Globus pallidus (tissue), 1 donor: ENCODE data around the gene TAOK2.

Experiments
- DNase-seq: peaks from one replicate; pipeline ENCODE4 v3.0.0-alpha.2; 2015; ENCODE audit warnings: low spot score

TAOK2 gene

DNA sequence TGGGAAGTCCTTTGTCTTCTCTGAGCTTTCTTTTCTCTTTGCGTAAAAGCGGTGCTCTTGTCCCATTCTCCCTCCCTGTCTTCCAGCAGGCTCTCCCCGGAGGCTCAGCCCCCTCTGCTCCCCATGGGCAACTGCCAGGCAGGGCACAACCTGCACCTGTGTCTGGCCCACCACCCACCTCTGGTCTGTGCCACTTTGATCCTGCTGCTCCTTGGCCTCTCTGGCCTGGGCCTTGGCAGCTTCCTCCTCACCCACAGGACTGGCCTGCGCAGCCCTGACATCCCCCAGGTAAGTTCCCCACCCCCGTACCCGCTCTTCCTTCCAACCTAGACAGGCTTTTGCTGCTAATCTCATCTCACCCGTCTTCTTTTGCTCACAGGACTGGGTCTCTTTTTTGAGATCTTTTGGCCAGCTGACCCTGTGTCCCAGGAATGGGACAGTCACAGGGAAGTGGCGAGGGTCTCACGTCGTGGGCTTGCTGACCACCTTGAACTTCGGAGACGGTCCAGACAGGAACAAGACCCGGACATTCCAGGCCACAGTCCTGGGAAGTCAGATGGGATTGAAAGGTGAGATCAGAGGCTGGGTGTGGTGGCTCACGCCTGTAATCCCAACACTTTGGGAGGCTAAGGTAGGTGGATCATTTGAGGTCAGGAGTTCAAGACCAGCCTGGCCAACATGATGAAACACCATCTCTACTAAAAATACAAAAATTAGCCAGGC lies 10.5 kb upstream of the TAOK2 start:
- DNase-seq, result no peak

DNA sequence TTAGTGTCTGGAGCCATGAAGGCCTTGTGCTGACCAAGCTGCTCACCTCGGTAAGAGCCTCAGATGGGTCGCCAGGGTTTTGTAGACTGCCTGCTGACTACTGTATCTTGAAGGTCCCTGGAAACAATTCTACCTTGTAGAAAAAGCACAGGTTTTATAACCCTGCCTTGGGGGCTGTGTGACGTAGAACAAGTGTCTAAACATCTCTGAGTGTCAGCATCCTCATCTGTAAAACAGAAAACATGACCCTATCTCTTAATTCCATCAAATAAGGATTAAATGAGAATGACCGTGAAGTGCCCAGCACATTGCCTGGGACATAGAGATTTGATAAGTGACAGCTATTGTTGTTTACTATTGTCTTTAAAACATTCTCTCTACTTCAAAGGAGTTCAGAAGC lies 5.5 kb upstream of the TAOK2 start:
- DNase-seq, result no peak

DNA sequence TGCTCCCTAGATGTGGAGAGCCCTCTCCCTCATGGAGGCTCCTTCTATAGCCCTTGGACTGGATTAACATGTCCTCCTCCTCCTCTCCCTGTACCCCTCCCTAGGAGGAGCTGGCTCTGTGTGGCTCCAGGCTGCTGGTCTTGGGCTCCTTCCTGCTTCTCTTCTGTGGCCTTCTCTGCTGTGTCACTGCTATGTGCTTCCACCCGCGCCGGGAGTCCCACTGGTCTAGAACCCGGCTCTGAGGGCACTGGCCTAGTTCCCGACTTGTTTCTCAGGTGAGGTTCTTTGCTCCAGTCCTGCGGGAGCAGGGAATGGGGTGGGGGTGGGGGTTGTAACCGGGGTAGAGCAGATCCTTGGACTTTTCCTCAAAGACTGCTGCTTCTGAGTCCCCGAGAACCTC lies 2.4 kb upstream of the TAOK2 start:
- no peak for DNase-seq

DNA sequence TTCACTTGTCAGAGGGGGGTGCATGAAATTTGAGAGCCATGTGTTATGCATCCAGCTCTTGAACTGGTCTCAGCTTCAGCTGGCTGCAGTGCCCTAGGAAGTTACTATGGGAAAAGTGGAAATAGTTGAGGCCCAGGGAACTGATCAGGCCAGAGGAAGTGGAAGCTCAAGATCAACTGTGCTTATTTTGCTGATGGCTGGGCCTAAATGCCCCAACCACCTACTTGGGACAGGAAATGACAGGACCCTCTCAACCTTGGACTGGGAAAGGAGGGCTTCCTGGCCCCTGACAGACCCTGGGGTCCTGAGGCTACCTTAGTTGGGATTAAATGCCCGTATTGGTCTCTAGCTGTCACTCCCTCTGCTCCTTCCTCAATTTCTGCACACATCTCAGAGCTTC lies 1.2 kb upstream of the TAOK2 start:
- DNase-seq, result no peak

DNA sequence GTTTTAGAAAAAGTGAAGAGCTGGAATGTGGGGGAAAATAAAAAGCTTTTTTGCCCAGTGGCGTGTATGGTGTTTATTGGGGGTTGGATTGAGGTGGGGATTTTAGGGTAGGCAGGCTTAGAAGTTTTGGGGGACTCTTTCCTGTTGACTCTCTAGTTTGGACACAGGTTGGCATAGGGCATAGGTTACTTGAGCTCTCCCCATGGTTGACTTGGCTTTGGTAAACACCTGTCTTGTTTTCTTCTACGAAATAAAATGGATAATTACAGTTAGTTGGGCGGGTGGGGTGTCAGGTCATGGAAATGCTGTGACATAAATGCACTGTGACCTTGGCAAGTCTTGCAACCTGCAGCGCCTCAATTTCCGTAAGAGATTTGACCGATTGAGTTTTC lies 680 bp upstream of the TAOK2 start:
- no peak for DNase-seq

DNA sequence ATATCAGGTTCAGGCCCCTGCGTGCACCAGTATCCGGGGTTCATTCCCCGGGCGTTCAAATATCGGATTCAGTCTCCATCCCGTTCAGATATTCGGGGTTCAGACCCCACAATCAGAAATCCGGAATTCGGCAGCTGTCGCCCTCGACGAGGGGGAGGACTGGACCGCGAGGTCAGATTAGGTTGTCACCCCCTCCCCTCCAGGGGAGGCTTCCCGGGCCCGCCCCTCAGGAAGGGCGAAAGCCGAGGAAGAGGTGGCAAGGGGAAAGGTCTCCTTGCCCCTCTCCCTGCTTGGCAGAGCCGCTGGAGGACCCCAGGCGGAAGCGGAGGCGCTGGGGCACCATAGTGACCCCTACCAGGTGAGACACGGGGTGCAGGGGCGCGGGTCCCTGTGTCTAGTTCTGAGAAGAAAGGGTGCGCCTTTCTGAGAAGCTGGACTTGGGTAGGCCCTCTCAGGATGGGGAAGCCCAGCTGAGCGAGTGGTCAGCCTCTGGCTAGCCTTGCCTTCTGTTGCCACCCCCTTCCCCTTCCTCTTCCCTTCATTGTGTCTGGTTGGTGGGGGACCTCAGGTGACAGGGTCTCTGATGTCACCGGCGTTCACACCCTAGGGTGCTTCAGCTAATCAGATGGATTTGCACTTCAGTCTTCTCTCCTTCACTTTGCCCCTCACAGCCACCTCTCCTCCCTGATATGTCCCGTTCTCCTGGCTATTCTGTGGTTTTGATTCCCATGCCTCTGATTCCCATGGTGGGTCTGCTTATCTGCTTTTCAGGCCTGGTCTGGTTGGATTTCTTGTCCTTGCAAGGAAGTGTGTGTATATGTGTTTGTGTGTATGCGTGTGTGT lies 844 bp downstream of the TAOK2 start:
- DNase-seq, result peak; percentile 11

DNA sequence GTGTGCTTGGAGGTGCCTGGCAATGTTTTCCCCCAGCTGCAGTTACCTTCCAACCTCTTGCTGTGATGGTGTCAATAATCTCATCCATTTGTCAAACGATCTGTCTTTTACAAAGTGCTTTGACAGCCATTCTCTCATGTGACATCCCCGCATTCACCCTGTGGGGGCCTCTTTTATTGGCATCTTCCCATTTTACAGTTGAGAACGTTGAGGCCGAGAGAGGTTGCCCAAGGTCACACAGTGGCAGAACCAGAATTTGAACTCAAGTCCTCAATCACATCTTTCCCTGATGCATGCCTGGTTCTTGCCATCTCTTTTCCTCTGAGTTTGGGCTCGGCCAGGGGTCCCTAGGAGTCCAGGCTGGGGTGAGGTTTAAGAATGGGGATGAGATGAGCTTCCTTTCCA lies 1.5 kb downstream of the TAOK2 start:
- DNase-seq, result no peak

DNA sequence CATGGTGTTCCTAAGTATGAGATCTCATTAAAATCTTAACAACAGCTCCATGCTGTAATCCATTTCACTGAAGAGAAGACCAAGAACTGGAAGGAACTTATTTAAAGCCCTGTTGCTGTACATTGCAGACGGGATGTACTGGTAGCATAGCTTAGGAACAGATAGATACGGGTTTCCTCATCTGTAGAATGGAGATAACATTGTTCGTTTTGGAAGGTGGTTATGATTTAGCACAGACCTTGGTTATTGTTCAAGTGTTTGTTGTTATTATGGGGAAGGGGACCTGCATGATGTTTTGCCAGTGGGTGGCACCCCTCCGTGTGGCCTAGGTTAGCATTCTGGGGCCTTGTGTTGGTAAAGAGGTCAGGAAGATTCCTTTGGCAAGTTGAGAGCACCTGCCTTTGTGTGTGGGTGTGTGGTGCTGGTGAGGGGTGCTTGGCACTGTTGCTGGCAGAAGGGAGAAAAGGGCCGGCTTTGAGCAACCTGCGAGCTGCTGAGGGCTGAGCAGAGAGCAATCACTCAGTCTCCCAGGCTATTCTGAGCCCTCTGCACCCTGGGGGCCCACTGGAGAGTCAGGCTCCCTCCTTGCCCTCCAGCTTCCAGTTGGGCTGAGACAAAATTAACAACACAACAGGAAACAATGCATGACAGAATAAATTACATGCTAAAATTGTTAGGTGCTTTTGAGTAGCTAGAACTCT lies 2.3 kb downstream of the TAOK2 start:
- no peak for DNase-seq

DNA sequence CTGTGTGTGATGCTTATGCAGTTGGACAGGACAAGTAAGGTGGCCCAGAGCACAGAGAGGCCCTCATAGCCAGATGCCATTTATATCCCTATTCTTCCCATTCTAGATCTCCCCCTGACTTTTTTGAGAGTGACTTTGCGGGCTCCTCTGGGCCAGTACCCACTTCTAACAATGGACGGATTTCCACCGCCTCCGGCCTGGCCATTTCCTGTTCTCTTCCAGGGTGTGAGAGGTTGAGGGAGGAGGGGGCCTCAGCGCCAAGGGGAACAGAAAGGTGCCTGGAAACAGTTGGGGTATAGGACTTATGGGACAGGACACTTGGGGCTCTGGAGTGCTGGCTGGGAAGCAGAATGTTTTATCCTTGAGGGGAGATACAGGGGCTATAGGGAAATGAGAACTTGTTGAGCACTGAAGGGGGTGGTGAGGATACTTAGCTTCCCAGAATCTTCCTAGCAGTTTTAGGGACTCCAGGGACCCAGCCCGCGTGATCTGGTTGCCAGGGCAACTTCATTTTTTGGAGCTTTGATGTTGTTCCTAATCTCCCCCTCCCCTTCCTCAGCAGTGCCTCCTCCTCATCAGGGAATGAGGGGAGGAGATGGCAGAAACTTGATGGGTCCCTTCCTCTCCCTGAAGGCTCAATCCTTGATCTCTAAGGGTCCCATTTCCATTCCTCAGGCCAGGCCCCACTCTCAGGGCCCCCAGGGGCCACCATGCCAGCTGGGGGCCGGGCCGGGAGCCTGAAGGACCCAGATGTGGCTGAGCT lies 3.6 kb downstream of the TAOK2 start:
- DNase-seq, result no peak

DNA sequence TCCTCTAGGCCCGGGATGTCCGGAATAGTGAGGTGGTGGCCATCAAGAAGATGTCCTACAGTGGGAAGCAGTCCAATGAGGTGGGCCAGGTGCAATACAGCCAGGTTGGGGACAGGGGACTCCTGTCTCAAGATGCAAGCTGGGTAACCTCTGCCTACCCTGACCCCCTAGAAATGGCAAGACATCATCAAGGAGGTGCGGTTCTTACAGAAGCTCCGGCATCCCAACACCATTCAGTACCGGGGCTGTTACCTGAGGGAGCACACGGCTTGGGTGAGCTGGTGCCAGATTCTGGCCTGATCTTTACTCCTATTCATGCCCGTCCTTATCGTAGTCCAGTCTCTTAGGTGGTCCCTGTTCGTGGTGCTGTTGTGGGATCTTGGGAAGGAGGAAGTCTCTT lies 4.4 kb downstream of the TAOK2 start:
- DNase-seq, result no peak

DNA sequence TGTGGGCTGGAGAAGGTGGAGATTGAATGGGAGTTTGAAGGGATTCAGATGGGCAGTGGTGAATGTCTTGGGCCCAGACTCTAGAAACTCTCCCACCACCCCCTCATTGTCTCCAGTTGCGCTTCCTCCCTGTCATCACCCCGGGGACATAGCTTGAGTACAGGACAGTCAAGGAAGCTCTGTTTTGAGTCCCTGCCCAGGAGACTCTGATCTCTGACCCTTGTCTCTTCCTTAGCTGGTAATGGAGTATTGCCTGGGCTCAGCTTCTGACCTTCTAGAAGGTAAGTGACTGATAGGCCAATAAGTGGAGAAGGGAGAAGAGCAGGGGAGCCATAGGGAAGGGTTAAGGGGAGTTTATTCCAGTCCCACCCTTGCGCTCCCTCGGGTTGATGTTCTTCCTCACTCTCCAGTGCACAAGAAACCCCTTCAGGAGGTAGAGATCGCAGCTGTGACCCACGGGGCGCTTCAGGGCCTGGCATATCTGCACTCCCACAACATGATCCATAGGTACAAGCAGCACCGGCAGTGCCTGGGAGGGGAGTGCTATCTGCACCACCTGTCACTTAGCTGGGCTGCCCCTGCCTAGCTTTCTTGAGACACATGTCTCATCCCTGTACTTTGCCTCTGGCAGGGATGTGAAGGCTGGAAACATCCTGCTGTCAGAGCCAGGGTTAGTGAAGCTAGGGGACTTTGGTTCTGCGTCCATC lies 5.0 kb downstream of the TAOK2 start:
- DNase-seq, result no peak

DNA sequence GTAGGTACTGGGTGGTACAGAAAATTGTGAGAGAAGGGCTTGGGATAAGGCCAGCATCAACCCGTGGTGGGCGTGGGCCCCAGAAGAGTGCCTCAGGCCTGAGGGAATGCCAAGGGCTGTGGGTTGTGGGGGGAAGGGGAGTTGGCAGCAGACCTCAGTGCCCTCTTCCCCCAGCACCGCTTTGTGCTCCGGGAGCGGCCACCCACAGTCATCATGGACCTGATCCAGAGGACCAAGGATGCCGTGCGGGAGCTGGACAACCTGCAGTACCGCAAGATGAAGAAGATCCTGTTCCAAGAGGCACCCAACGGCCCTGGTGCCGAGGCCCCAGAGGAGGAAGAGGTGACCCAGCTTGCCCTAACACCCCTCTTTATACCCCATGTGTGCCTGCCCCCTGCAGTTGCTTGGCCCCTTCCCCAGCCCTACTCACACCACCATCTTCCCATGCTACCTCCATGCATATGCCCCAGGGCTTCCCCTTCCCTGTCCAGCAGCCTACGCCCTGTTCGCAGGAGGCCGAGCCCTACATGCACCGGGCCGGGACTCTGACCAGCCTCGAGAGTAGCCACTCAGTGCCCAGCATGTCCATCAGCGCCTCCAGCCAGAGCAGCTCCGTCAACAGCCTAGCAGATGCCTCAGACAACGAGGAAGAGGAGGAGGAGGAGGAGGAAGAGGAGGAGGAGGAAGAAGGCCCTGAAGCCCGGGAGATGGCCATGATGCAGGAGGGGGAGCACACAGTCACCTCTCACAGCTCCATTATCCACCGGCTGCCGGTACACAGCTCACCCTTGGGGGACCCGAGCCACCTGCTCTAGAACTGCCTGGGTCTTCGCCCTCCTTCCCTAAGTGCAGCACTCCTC lies 9.1 kb downstream of the TAOK2 start:
- no peak for DNase-seq

DNA sequence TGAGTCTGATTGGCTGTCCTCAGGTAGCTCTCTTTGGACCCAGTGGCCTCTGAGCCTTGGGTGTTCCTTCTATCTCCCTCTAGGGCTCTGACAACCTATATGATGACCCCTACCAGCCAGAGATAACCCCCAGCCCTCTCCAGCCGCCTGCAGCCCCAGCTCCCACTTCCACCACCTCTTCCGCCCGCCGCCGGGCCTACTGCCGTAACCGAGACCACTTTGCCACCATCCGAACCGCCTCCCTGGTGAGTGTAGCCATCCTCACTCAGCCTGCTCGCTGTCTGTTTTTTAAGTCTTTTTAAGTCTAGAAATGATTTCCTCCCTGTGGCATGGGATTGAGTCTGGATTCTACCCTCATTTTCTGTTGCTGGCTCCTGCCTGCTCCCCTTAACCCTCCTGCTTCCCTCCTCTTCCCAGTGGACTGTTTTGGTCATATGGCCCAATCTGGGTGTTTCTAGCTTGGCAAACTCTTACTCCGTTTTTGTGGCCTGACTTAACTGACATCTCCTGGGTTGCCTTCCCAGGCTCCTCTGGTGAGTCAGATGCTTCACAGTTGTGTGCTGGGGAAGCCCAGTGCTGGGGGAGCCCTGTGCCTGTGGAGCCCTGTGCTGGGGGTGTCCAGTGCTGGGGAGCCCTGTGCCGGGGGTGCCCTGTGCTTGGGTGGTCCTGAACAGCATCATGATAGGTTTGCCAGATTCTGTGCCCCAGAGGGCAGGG lies 9.9 kb downstream of the TAOK2 start:
- DNase-seq, result no peak

DNA sequence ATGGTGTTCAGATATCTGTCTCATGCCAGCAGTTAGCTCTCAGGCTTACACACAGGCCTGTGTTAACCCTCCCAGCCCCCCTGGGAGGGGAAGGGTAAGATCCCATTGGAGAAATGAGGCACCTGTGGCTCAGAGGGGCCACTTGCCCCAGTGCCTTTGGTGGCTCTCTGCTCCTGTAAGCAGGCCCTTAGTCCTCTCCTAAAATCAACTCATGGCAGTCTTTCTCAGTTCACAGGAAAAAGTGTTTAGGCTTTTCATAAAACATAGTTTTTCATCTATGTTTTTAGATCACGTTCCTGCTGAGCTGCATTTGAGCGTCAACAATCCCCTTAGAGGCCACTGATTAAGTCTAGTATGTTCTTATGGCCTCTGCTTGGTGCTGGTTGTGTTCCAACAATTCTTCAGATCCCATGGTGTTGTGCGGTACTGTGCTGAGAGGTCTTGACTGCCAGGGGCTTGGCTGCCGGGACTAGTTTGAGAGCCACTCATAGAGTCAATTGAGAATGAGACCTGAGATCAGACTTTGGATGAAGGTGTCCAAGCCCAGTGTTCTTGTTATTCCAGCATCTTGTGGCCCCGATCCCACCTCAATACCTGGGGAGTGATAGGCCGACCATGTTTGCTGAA lies 10.6 kb downstream of the TAOK2 start:
- no peak for DNase-seq

DNA sequence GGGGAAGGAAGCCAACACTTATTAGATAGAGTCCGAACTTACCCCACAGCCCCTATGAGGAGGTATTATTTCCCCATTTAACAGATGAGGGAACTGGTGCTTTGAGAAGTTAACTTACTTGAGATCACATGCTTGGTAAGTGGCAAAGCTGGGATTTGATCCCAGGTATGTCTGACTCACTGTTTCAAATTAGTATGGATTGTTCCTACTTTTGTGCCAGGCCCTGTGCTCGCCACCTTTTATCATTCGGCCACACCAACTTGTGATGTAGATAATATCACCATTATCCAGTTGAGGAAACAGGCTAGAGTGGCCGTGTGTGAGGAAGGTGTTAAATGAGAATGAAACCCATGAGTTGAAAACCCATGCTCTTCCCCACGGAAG lies 11.1 kb downstream of the TAOK2 start:
- no peak for DNase-seq

DNA sequence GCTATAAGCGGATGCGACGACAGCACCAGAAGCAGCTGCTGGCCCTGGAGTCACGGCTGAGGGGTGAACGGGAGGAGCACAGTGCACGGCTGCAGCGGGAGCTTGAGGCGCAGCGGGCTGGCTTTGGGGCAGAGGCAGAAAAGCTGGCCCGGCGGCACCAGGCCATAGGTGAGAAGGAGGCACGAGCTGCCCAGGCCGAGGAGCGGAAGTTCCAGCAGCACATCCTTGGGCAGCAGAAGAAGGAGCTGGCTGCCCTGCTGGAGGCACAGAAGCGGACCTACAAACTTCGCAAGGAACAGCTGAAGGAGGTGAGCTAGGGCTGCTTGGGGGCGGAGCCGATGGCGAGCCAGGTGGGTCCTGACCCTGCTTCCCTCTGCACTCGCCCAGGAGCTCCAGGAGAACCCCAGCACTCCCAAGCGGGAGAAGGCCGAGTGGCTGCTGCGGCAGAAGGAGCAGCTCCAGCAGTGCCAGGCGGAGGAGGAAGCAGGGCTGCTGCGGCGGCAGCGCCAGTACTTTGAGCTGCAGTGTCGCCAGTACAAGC lies 11.7 kb downstream of the TAOK2 start:
- no peak for DNase-seq

DNA sequence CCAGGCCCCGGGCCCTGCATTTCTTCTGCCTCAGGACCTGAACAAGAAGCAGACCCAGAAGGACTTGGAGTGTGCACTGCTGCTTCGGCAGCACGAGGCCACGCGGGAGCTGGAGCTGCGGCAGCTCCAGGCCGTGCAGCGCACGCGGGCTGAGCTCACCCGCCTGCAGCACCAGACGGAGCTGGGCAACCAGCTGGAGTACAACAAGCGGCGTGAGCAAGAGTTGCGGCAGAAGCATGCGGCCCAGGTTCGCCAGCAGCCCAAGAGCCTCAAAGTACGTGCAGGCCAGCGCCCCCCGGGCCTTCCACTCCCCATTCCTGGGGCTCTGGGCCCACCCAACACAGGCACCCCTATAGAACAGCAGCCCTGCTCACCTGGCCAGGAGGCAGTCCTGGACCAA lies 12.6 kb downstream of the TAOK2 start:
- DNase-seq, result no peak

DNA sequence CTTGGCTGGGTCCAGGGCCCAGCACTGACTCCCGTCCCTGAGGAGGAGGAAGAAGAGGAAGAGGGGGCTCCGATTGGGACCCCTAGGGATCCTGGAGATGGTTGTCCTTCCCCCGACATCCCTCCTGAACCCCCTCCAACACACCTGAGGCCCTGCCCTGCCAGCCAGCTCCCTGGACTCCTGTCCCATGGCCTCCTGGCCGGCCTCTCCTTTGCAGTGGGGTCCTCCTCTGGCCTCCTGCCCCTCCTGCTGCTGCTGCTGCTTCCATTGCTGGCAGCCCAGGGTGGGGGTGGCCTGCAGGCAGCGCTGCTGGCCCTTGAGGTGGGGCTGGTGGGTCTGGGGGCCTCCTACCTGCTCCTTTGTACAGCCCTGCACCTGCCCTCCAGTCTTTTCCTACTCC lies 13.3 kb downstream of the TAOK2 start:
- DNase-seq, result no peak

DNA sequence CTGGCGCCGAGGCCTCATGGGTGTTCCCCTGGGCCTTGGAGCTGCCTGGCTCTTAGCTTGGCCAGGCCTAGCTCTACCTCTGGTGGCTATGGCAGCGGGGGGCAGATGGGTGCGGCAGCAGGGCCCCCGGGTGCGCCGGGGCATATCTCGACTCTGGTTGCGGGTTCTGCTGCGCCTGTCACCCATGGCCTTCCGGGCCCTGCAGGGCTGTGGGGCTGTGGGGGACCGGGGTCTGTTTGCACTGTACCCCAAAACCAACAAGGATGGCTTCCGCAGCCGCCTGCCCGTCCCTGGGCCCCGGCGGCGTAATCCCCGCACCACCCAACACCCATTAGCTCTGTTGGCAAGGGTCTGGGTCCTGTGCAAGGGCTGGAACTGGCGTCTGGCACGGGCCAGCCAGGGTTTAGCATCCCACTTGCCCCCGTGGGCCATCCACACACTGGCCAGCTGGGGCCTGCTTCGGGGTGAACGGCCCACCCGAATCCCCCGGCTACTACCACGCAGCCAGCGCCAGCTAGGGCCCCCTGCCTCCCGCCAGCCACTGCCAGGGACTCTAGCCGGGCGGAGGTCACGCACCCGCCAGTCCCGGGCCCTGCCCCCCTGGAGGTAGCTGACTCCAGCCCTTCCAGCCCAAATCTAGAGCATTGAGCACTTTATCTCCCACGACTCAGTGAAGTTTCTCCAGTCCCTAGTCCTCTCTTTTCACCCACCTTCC lies 13.9 kb downstream of the TAOK2 start:
- no peak for DNase-seq
